GM23338 (cell line): ENCODE measurements around the gene ERGIC2.

Experiments
- CTCF ChIP-seq, 2 experiments: fragments of 200-600 bp in 1 of 2; sonication (generic) in 1 of 2; conservative IDR thresholded peaks; 2 replicates each; pipeline versions ENCODE4 v1.5.1 to v1.6.1; 2016 to 2017; ENCODE audit warnings: antibody characterized with exemption in 2 of 2, low read depth in 2 of 2, mild to moderate bottlenecking in 2 of 2, moderate library complexity in 1 of 2
- EZH2 ChIP-seq: fragments of 200-600 bp; sonication (generic); IDR thresholded peaks from one replicate; pipeline ENCODE4 v1.8.0; 2017; ENCODE audit warnings: antibody characterized with exemption, mild to moderate bottlenecking, low read depth; ENCODE audit not compliant: unreplicated experiment
- EZH2phosphoT487 ChIP-seq: fragments of 200-600 bp; sonication (generic); IDR thresholded peaks from one replicate; pipeline ENCODE4 v1.8.1; 2018; ENCODE audit warnings: antibody characterized with exemption; ENCODE audit not compliant: unreplicated experiment
- NANOG ChIP-seq: IDR thresholded peaks from 2 replicates; pipeline ENCODE4 v1.6.1; 2016; ENCODE audit warnings: antibody characterized with exemption, borderline replicate concordance
- POLR2AphosphoS5 ChIP-seq: IDR thresholded peaks from 2 replicates; pipeline ENCODE4 v1.6.1; 2016; ENCODE audit warnings: antibody characterized with exemption, low read depth
- REST ChIP-seq: IDR thresholded peaks from one replicate; pipeline ENCODE4 v1.6.1; 2018; ENCODE audit warnings: antibody characterized with exemption; ENCODE audit not compliant: unreplicated experiment
- STAT1 ChIP-seq: IDR thresholded peaks from one replicate; pipeline ENCODE4 v1.6.1; 2016; ENCODE audit warnings: antibody characterized with exemption; ENCODE audit not compliant: unreplicated experiment

- TF ChIP-seq EZH2 (no peak), EZH2phosphoT487 (no peak), CTCF (conservative IDR thresholded peaks at IDR 0.05; ENCODE audit: low read depth in 2 of 2) (no peak), REST (no peak), NANOG (no peak), POLR2AphosphoS5 (no peak), STAT1 (no peak)
These were observed 35.8 kb upstream of the ERGIC2 start for GRCh38 chr12:29416748-29417147.
